D721Med (cell line): ENCODE results near the gene SMOC2.

ENCODE experiments used
- DNase-seq: peaks from one replicate; pipeline ENCODE4 v3.0.0; 2011; ENCODE audit warnings: low spot score; ENCODE audit not compliant: insufficient read length
- FAIRE-seq: peaks from 2 replicates; lab custom pipeline; 2011; peaks lifted over from hg19 to GRCh38; lab: Jason Lieb, UNC
- TF ChIP-seq, protein P1 (sequence below): IDR thresholded peaks from 2 replicates; pipeline ENCODE4 v1.5.1; 2012; ENCODE audit warnings: mild to moderate bottlenecking, control low read depth; ENCODE audit not compliant: insufficient read depth; ENCODE audit errors: missing control alignments

Gene SMOC2

DNA sequence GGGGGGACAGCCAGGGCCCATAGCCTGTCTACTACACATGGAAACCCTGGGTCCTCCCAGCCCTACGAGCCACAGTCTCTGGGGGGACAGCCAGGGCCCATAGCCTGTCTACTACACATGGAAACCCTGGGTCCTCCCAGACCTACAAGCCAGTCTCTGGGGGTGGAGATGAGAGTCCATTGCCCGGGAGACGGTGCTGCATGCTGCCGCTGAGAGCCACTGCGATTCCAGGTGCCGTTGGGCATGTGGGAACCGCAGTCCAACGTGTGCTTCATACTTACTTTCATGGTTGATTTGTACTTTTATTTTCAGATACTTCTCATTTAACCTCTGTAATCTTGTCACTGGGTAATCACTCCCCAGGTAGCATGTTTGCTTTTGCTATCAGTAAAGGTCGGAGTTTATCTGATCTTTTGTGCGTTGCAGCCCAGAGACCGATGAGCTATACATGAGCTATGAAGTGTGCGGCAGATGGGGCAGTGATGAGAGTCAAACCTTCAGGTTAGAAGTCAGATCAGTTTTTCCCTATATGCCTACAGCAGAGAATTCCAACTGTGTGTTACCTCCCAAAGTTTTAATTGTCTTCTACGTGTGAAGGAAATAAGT is 58.2 kb downstream of the SMOC2 start:
- TF ChIP-seq, protein P1, sequence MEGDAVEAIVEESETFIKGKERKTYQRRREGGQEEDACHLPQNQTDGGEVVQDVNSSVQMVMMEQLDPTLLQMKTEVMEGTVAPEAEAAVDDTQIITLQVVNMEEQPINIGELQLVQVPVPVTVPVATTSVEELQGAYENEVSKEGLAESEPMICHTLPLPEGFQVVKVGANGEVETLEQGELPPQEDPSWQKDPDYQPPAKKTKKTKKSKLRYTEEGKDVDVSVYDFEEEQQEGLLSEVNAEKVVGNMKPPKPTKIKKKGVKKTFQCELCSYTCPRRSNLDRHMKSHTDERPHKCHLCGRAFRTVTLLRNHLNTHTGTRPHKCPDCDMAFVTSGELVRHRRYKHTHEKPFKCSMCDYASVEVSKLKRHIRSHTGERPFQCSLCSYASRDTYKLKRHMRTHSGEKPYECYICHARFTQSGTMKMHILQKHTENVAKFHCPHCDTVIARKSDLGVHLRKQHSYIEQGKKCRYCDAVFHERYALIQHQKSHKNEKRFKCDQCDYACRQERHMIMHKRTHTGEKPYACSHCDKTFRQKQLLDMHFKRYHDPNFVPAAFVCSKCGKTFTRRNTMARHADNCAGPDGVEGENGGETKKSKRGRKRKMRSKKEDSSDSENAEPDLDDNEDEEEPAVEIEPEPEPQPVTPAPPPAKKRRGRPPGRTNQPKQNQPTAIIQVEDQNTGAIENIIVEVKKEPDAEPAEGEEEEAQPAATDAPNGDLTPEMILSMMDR: no peak
- DNase-seq (no peak), FAIRE-seq (no peak)

DNA sequence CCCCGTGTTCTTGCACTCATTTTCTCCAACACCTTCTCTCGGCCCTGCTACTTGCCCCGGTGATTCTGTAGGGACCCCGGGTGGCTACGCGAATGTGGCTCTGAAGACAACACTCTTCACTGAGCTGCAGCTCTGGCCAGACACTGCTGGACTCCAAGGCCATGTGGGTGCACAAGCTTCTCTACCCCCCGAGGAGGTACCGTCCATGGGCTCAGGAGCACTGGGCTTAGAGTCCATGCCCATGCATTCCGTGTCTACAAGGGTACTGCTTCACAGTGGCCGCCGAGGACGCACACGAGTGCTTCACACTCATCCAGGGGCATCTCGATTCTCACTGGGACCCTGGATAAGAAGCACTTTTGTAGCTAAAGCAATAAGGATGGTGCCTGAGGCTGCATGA is 59.5 kb downstream of the SMOC2 start:
- no peak for DNase-seq
- no peak for FAIRE-seq
- TF ChIP-seq, protein P1: no peak

DNA sequence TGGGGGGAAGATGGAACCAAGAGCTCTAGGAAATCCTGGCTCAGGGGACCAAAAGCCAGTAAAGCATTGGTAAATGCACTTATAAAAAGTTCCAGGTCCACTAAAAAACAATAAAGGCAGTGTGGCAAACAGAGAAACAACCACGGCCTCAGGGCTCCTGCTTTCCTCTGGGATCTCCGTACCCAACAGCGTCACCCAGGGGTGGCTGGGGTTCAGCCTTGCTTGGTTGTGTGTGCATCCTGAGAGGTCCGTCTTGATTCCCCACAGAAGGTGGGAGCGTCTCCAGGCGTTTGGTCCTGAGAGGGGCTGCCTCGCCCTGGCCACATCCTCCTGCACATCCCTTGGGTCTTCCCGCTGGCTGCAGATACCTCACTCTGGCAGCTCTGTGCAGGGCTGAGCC is 60.6 kb downstream of the SMOC2 start:
- TF ChIP-seq, protein P1: no peak
- no peak for FAIRE-seq
- DNase-seq: no peak

DNA sequence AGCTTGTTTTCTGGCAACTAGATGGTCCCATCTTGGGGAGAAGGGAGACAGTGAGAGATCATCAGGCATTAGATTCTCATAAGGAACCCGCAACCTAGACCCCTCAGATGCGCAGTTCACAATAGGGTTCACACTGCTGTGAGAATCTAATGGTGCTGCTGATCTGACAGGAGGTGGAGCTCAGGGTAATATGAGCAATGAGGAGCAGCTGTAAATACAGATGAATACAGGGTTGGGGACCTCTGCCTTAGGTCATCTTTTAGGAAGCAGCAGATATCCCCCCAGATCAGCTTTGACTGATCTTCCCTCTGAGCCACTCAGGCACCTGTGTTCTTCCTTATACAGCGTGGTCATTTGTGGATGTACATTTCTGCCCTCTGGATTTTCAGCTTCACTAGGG is 63.4 kb downstream of the SMOC2 start:
- TF ChIP-seq, protein P1: no peak
- no peak for FAIRE-seq
- DNase-seq: no peak

DNA sequence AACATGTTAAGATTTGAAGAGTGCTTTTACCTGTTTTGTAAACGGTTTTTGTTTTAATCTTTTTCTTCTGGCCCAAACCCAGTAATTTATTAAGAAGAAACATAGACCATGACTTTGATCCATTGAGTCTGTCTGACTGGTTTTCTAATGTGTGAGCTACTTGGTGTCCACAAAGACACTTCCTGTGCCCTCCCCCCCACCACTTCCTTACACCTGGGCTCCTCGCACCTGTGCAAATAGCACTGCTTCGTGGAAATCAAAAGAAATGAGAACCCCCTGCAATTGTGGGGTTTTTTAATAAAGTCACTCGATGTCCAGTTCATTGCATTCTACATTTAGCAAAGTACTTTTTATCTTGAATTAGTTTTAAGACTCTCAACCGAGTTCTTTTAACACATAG is 65.5 kb downstream of the SMOC2 start:
- TF ChIP-seq, protein P1: no peak
- no peak for FAIRE-seq
- DNase-seq: no peak

DNA sequence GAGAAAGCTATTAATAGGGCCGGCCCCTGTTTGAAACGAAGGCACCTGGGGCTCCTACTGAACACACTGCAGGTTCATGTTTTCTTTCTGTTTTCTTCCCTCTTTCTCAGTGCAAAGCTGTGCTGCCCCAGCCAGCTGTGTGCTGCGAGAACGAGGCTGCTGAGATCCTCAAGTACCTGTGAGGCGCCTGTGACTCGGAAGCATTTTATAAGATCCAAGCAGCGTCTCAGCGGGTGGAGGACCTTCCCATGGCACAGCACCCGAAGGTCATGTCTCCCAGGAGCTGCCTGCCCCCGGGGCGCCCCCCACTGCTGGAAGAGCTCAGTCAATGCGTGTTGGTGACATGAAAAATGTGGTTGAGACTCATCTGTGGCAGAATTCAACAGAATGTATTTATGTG is 66.3 kb downstream of the SMOC2 start:
- DNase-seq: no peak
- FAIRE-seq: no peak

DNA sequence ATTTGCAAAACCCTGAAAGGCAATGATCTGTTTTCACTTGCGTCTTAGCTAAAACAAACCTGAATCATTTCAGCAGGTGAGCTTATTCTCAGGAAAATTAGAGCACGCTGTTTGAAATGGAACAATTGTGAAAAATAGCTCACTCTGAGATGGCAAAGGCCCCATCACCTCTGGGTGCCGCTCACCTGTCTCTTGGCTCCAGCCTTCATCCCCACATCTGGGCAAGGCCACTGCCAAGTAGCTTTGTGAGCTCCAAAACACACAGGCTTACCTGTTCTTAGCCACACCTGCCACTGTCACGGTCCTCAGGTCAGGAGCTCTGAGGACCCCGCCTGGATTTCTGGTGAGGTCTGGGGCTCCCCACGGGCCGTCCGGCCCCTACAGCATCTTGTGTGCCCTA is 66.7 kb downstream of the SMOC2 start:
- FAIRE-seq (no peak), DNase-seq (no peak)
- TF ChIP-seq, protein P1: no peak

More for the DNA sequence above, 66.3 kb downstream of the SMOC2 start:
- TF ChIP-seq, protein P1: no peak
